ENCODE results near the gene FAM186B.

FAM186B gene

GRCh38 chr12:49549735-49550692, 55.4 kb downstream of the FAM186B start:
- Histone ChIP-seq H3K27ac (ENCODE audit: extremely low read depth, low read depth, low read length) (no peak overlapping the region), H3K4me1 (ENCODE audit: control insufficient read depth, insufficient read depth, low read length) (no peaks in the 10 kb centered on the region), H3K9me3 (ENCODE audit: control insufficient read depth, insufficient read depth, low read depth, low read length) (no peaks in the 10 kb centered on the region), H3K4me3 (ENCODE audit: low read depth, low read length) (no peak overlapping the region), H3K36me3 (ENCODE audit: control insufficient read depth in 2 of 2, insufficient read depth in 1 of 2, low read length in 2 of 2) (no peaks in the 10 kb centered on the region)
- ChIA-PET POLR2A (interaction anchor here (0.5 kb wide), 1 partner anchor 23 kb away, joined by 3 read pairs; no protein-coding TSS in a partner anchor), CTCF (interaction anchor here (0.6 to 2.5 kb wide), 6 partner anchors 18 to 457 kb away, joined by 3 to 19 read pairs (median 4); no protein-coding TSS in a partner anchor)
- no peak for TF ChIP-seq GLIS1 (tag by site-specific recombination; IDR thresholded peaks at IDR 0.05)
- no peak for TF ChIP-seq ZNF169 (tag by site-specific recombination; IDR thresholded peaks at IDR 0.05)
- no peak for TF ChIP-seq ZNF830 (tag by site-specific recombination; IDR thresholded peaks at IDR 0.05; ENCODE audit: low read depth)
- no peak for TF ChIP-seq ZNF146 (tag by site-specific recombination; IDR thresholded peaks at IDR 0.05)
- TF ChIP-seq, protein P1, sequence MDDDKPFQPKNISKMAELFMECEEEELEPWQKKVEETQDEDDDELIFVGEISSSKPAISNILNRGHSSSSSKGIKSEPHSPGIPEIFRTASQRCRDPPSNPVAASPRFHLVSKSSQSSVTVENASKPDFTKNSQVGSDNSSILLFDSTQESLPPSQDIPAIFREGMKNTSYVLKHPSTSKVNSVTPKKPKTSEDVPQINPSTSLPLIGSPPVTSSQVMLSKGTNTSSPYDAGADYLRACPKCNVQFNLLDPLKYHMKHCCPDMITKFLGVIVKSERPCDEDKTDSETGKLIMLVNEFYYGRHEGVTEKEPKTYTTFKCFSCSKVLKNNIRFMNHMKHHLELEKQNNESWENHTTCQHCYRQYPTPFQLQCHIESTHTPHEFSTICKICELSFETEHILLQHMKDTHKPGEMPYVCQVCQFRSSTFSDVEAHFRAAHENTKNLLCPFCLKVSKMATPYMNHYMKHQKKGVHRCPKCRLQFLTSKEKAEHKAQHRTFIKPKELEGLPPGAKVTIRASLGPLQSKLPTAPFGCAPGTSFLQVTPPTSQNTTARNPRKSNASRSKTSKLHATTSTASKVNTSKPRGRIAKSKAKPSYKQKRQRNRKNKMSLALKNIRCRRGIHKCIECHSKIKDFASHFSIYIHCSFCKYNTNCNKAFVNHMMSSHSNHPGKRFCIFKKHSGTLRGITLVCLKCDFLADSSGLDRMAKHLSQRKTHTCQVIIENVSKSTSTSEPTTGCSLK (tag by site-specific recombination; IDR thresholded peaks at IDR 0.05): no peak
- TF ChIP-seq AEBP2 (tag by site-specific recombination; IDR thresholded peaks at IDR 0.05; ENCODE audit: borderline replicate concordance): no peak
- TF ChIP-seq ZNF514 (tag by site-specific recombination; IDR thresholded peaks at IDR 0.05): no peak
- no peak for TF ChIP-seq ZSCAN23 (tag by site-specific recombination; IDR thresholded peaks at IDR 0.05)
- TF ChIP-seq ZNF266 (tag by site-specific recombination; IDR thresholded peaks at IDR 0.05; ENCODE audit: low read depth): no peak
- no peak for TF ChIP-seq KLF8 (tag by site-specific recombination; IDR thresholded peaks at IDR 0.05)
- TF ChIP-seq ZNF16 (tag by site-specific recombination; IDR thresholded peaks at IDR 0.05; ENCODE audit: low read depth): no peak
- no peak for TF ChIP-seq FEZF1 (tag by site-specific recombination; IDR thresholded peaks at IDR 0.05)
- no peak for TF ChIP-seq ZBTB1 (tag by site-specific recombination; IDR thresholded peaks at IDR 0.05)

- Histone ChIP-seq H3K4me3 (ENCODE audit: low read depth, low read length) (no peak overlapping the region), H3K4me1 (ENCODE audit: control insufficient read depth, insufficient read depth, low read length) (no peaks in the 10 kb centered on the region), H3K9me3 (ENCODE audit: control insufficient read depth, insufficient read depth, low read depth, low read length) (no peaks in the 10 kb centered on the region), H3K27ac (ENCODE audit: extremely low read depth, low read depth, low read length) (no peak overlapping the region), H3K36me3 (ENCODE audit: control insufficient read depth in 2 of 2, insufficient read depth in 1 of 2, low read length in 2 of 2) (no peaks in the 10 kb centered on the region)
- POLR2A ChIA-PET: no interaction called here
- TF ChIP-seq EGR2 (tag by site-specific recombination; IDR thresholded peaks at IDR 0.05; ENCODE audit: low read depth) (0 out of 2 replicates have a peak, but pooled peaks have one; percentile 1), ZNF248 (tag by site-specific recombination; IDR thresholded peaks at IDR 0.05) (no peak), ZNF521 (tag by site-specific recombination; IDR thresholded peaks at IDR 0.05) (no peak), MEIS1 (CRISPR knock-in tag; IDR thresholded peaks at IDR 0.05; ENCODE audit: borderline replicate concordance) (no peak)
- CTCF ChIA-PET: interaction anchor here (0.8 kb wide), 2 partner anchors 17 to 190 kb away, joined by 4 to 5 read pairs; no protein-coding TSS in a partner anchor
These were observed 56.4 kb downstream of the FAM186B start for GRCh38 chr12:49548822-49549648.

Data from HEK293 (cell line).